WI38 (cell line): ENCODE measurements around the gene KEAP1.
"Not testable (repeated sequence)": the region's sequence is repeated elsewhere in the genome, so short reads cannot be mapped to it uniquely, and the experiment has no call there.

Experiments used
- H3K4me3 ChIP-seq: 2 replicates; pipeline ENCODE4 v1.5.1; 2011; ENCODE audit warnings: low read depth, mild to moderate bottlenecking, control low read depth, low read length
- TF ChIP-seq, protein P1 (sequence below): IDR thresholded peaks from 2 replicates; pipeline ENCODE4 v1.5.1; 2012; ENCODE audit warnings: low read depth, mild to moderate bottlenecking, control low read depth, low read length

The KEAP1 gene

DNA sequence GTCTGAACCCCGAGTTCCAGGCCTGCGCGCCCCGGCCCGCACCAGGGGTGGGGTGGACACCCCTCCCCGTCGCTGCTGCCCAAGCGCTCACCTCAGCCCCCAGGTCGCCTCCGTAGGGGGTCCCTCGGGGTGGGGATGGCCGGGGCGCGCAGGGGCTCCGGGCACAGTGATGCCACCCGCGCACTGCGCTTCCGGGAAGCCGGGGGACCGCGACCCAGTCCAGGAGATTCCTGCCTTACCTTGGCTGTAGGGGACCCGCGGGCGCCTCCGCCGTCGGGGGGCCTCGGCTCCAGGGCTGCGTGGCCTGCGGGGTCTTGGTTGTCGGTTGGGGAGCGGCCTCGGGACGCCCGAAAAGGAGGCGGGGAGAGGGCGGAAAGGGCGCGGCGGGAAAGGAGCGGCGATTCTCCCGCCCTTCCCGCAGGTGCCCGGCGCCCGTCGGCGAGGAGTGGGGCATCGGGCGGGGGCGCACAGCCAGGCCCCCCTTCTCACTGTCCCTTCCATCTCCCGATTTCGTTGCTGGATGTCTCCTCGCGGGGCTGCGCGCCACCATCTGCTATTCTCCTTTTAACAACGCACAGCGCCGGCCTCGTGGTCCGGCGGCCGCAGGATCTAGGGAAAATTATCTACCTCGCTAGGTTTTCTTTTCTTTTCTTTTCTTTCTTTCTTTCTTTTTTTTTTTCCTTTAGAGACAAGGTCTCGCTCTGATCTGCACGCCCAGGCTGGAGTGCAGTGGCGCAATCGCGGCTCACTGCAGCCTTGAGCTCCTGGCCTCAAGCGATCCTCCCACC, at the start of gene KEAP1:
Gene KEAP1 (minus strand): TSS at position 355 of the 788 bp plus-strand sequence. CDS start 3,323 bp downstream, outside the sequence.
- TF ChIP-seq, protein P1, sequence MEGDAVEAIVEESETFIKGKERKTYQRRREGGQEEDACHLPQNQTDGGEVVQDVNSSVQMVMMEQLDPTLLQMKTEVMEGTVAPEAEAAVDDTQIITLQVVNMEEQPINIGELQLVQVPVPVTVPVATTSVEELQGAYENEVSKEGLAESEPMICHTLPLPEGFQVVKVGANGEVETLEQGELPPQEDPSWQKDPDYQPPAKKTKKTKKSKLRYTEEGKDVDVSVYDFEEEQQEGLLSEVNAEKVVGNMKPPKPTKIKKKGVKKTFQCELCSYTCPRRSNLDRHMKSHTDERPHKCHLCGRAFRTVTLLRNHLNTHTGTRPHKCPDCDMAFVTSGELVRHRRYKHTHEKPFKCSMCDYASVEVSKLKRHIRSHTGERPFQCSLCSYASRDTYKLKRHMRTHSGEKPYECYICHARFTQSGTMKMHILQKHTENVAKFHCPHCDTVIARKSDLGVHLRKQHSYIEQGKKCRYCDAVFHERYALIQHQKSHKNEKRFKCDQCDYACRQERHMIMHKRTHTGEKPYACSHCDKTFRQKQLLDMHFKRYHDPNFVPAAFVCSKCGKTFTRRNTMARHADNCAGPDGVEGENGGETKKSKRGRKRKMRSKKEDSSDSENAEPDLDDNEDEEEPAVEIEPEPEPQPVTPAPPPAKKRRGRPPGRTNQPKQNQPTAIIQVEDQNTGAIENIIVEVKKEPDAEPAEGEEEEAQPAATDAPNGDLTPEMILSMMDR, result no peak
- peak within 1 kb of the TSS; percentile 88 for H3K4me3 ChIP-seq

DNA sequence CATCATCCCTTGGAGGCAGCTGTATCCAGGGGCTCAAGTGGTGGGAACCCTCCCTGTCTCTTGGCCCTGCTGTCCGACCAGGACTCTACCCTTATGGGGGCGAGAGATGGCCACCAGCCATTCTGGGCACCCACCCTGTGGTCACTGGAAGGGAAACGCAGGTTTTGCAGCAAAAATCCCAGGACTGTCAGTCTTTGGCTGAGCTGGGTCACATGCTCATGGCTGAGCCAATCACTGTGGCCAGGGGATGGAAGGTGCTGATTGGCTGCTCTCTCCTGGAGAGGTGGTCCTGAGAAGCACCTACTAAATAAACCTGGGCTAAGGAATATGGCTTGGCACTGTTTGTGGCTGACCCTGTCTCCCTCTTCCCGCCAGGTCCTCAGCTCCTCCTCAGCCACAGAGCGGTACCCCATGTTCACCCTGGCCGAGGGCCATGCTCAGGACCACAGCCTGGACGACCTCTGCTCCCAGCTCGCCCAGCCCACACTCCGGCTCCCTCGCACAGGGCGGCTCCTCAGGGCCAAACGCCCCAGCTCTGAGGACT, 49.4 kb upstream of the KEAP1 start:
- TF ChIP-seq, protein P1, result no peak
- H3K4me3 ChIP-seq, result no peak overlapping the region

DNA sequence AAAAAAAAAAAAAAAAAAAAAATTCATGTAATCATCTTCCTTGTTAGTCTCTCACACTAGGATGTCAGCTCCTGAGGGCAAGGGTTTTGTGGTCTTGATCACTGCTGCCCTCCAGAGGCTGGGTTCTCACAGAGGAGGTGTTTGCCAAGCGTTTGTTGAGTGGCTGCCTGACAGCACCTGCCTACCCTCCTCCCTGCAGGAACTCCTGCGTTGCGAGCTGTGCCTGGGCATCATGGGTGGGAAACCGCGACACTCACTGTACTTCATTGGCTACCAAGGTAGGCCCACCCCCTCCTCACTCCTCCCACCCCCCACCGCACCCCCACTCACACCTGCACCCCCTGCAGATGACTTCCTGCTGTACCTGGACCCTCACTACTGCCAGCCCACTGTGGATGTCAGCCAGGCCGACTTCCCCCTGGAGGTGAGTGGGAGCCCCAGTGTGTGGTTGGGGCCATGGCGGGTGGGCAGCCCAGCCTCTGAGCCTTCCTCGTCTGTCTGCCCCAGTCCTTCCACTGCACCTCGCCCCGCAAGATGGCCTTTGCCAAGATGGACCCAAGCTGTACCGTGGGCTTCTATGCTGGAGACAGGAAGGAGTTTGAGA, 48.6 kb upstream of the KEAP1 start:
- TF ChIP-seq, protein P1, result 0 out of 2 replicates have a peak, but pooled peaks have one; percentile 10
- H3K4me3 ChIP-seq, result no peak overlapping the region

DNA sequence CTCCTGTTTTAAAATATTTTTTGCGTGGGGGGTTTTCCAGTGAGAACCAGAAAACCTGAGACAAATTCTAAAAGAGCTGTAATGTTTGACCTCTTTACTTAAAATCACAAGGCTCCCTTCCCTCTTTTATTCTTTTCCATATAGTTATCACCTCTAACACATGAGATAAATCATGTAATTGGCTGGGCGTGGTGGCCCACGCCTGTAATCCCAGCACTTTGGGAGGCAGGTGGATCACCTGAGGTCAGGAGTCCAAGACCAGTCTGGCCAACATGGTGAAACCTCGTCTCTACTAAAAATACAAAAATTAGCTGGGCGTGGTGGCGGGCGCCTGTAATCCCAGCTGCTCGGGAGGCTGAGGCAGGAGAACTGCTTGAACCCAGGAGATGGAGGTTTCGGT, 47.9 kb upstream of the KEAP1 start:
- not testable (repeated sequence) for H3K4me3 ChIP-seq

DNA sequence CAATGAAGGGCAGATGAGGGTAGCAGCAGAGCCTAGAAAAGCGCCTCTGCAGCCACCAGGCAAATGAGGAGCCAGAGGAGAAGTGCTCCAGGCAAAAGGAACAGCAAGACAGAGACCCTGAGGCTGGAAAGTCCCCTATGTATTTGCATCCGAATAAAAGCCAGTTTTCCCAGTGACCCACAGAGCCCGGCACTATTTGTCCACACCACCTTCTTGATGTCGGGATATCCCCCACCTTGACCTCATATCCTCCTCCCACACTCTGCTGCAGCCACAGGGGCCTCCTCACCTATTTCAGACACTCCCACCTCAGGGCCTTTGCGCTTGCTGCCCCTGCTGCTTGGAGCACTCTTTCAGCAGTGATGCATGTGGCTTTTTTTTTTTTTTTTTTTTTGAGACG, 47.2 kb upstream of the KEAP1 start:
- TF ChIP-seq, protein P1, result no peak
- H3K4me3 ChIP-seq, result no peak overlapping the region

DNA sequence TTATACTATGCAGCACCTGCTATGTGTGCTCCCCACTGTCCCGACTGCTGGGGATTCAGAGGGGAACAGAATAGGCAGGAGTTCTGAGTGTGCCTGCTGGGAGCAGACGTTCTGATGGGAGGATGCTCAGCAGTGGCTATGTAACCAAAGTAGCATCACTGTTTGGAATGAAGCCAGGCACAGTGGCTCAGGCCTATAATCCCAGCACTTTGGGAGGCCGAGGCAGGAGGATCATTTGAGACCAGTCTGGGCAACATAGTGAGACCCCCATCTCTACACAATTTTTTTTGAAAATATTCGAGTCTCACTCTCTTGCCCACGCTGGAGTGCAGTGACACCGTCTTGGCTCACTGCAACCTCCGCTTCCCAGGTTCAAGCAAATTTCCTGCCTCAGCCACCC, 46.6 kb upstream of the KEAP1 start:
- TF ChIP-seq, protein P1, result no peak
- no peak overlapping the region for H3K4me3 ChIP-seq

DNA sequence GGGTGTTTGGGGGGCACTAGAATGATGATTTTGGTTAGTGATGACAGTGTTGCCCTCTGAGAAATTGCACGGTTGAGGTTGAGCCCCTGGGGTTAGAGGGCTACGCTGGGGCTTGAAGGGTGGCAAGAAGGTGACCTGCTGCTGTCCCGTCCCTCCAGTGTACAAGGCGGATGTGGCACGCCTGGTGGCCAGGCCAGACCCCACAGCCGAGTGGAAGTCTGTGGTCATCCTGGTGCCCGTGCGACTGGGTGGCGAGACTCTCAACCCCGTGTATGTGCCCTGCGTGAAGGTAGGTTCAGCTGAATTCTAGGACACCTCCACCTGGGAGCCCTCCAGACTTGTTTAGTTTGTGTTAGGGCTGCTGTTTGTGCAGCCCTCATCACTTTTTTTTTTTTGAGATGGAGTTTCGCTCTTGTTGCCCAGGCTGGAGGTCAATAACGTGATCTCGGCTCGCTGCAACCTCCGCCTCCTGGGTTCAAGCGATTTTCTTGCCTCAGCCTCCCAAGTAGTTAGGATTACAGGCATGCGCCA, 45.7 kb upstream of the KEAP1 start:
- TF ChIP-seq, protein P1, result no peak
- no peak overlapping the region for H3K4me3 ChIP-seq
